Karpas-422 (cell line): ENCODE measurements around the gene L3MBTL4. TPM values are rescaled to one million over a fixed set of nuclear protein-coding genes. Genes with fewer than 3 reads are reported as not detected.
"Not testable (repeated sequence)": the region's sequence is repeated elsewhere in the genome, so short reads cannot be mapped to it uniquely, and the experiment has no call there.

ENCODE experiments used
- DNase-seq: peaks from one replicate; pipeline ENCODE4 v3.0.0-alpha.2; 2015
- H2AFZ ChIP-seq: fragments of 200-600 bp; sonication (generic); 2 replicates; pipeline ENCODE4 v1.6.1; 2014; ENCODE audit warnings: antibody characterized with exemption, low read length, mixed read lengths
- H3K27ac ChIP-seq: fragments of 200-600 bp; sonication (generic); 2 replicates; pipeline ENCODE4 v1.5.1; 2014; ENCODE audit warnings: mild to moderate bottlenecking, low read length, moderate library complexity
- H3K27me3 ChIP-seq: fragments of 200-600 bp; sonication (generic); 2 replicates; pipeline ENCODE4 v1.6.1; 2014; ENCODE audit warnings: low read length, mixed read lengths
- H3K36me3 ChIP-seq: fragments of 200-600 bp; sonication (generic); 2 replicates; pipeline ENCODE4 v1.6.1; 2014; ENCODE audit warnings: low read length, mixed read lengths; ENCODE audit not compliant: insufficient read depth
- H3K4me1 ChIP-seq: fragments of 200-600 bp; sonication (generic); 2 replicates; pipeline ENCODE4 v1.6.1; 2014; ENCODE audit warnings: mild to moderate bottlenecking, low read length, mixed read lengths
- H3K4me2 ChIP-seq: fragments of 200-600 bp; sonication (generic); 2 replicates; pipeline ENCODE4 v1.6.1; 2014; ENCODE audit warnings: low read length, low read depth, mild to moderate bottlenecking; ENCODE audit not compliant: poor library complexity, severe bottlenecking
- H3K4me3 ChIP-seq: fragments of 200-600 bp; sonication (generic); 2 replicates; pipeline ENCODE4 v1.5.1; 2014; ENCODE audit warnings: mild to moderate bottlenecking, antibody characterized with exemption, low read length, mixed read lengths
- H3K79me2 ChIP-seq: fragments of 200-600 bp; sonication (generic); 2 replicates; pipeline ENCODE4 v1.6.1; 2014; ENCODE audit warnings: mild to moderate bottlenecking, low read length, mixed read lengths
- H3K9ac ChIP-seq: fragments of 200-600 bp; sonication (generic); 2 replicates; pipeline ENCODE4 v1.6.0; 2014; ENCODE audit warnings: low read length
- H3K9me2 ChIP-seq: fragments of 200-600 bp; sonication (generic), shearing (Covaris generic); replicated peaks from 2 replicates; pipeline ENCODE4 v1.6.0; 2014; ENCODE audit warnings: mild to moderate bottlenecking, low read length, moderate library complexity; ENCODE audit not compliant: insufficient read depth
- H3K9me3 ChIP-seq: fragments of 300-700, 200-600 bp; sonication (generic); 2 replicates; pipeline ENCODE4 v1.6.1; 2014; ENCODE audit warnings: low read length, mixed read lengths
- H4K20me1 ChIP-seq: fragments of 200-600 bp; sonication (generic); 2 replicates; pipeline ENCODE4 v1.6.1; 2014; ENCODE audit warnings: mild to moderate bottlenecking, antibody characterized with exemption, low read length, low read depth; ENCODE audit not compliant: insufficient read depth
- total RNA-seq: library from RNA; depleted of rRNA; stranded (reverse); fragments of >200 nt; shearing (Covaris generic); gene quantifications from 2 replicates; pipeline ENCODE4 v1.2.3, GENCODE V29; 2014; ENCODE audit warnings: low replicate concordance

The L3MBTL4 gene
- total RNA-seq, 1 experiment from 2014 or later, result 15.2 TPM

GRCh38 chr18:6259324-6259723, 155.4 kb downstream of the L3MBTL4 start:
- not testable (repeated sequence) for H3K27me3 ChIP-seq, DNase-seq, H3K27ac ChIP-seq, H3K4me2 ChIP-seq, H2AFZ ChIP-seq, H4K20me1 ChIP-seq, H3K4me3 ChIP-seq, H3K9me3 ChIP-seq, H3K36me3 ChIP-seq, H3K9me2 ChIP-seq, H3K79me2 ChIP-seq, H3K4me1 ChIP-seq, H3K9ac ChIP-seq

- H3K9ac ChIP-seq, result no peak overlapping the region
- no peak overlapping the region for H3K4me3 ChIP-seq
- H4K20me1 ChIP-seq, result no peaks in the 10 kb centered on the region
- H3K4me1 ChIP-seq, result no peaks in the 10 kb centered on the region
- H3K9me2 ChIP-seq, result no peaks in the 10 kb centered on the region
- no peaks in the 10 kb centered on the region for H3K9me3 ChIP-seq
- H3K4me2 ChIP-seq, result no peak overlapping the region
- no peaks in the 10 kb centered on the region for H3K36me3 ChIP-seq
- H2AFZ ChIP-seq, result no peak overlapping the region
- H3K79me2 ChIP-seq, result no peaks in the 10 kb centered on the region
- no peaks in the 10 kb centered on the region for H3K27me3 ChIP-seq
- H3K27ac ChIP-seq, result no peak overlapping the region
- no peak for DNase-seq
Observed at GRCh38 chr18:6257950-6258349, 156.8 kb downstream of the L3MBTL4 start.

- H3K4me1 ChIP-seq, result no peaks in the 10 kb centered on the region
- no peaks in the 10 kb centered on the region for H3K79me2 ChIP-seq
- no peaks in the 10 kb centered on the region for H3K27me3 ChIP-seq
- H3K4me2 ChIP-seq, result no peak overlapping the region
- no peak overlapping the region for H3K9ac ChIP-seq
- H3K36me3 ChIP-seq, result no peaks in the 10 kb centered on the region
- no peaks in the 10 kb centered on the region for H3K9me3 ChIP-seq
- no peak overlapping the region for H2AFZ ChIP-seq
- H3K9me2 ChIP-seq, result no peaks in the 10 kb centered on the region
- H3K4me3 ChIP-seq, result no peak overlapping the region
- DNase-seq, result no peak
- H4K20me1 ChIP-seq, result no peaks in the 10 kb centered on the region
- H3K27ac ChIP-seq, result no peak overlapping the region
Observed at GRCh38 chr18:6256521-6256920, 158.2 kb downstream of the L3MBTL4 start.

- no peak overlapping the region for H3K4me2 ChIP-seq
- no peak overlapping the region for H2AFZ ChIP-seq
- no peaks in the 10 kb centered on the region for H3K79me2 ChIP-seq
- H3K9me3 ChIP-seq, result no peaks in the 10 kb centered on the region
- no peaks in the 10 kb centered on the region for H3K4me1 ChIP-seq
- H3K36me3 ChIP-seq, result no peaks in the 10 kb centered on the region
- no peaks in the 10 kb centered on the region for H3K9me2 ChIP-seq
- no peak overlapping the region for H3K9ac ChIP-seq
- no peaks in the 10 kb centered on the region for H3K27me3 ChIP-seq
- no peak overlapping the region for H3K4me3 ChIP-seq
- no peak for DNase-seq
- no peaks in the 10 kb centered on the region for H4K20me1 ChIP-seq
- no peak overlapping the region for H3K27ac ChIP-seq
Observed at GRCh38 chr18:6255886-6256285, 158.8 kb downstream of the L3MBTL4 start.

GRCh38 chr18:6255116-6255705, 159.5 kb downstream of the L3MBTL4 start:
- no peaks in the 10 kb centered on the region for H3K9me2 ChIP-seq
- no peak overlapping the region for H3K4me3 ChIP-seq
- H3K27me3 ChIP-seq, result no peaks in the 10 kb centered on the region
- no peaks in the 10 kb centered on the region for H3K4me1 ChIP-seq
- H3K9me3 ChIP-seq, result no peaks in the 10 kb centered on the region
- H3K27ac ChIP-seq, result no peak overlapping the region
- no peak for DNase-seq
- H3K4me2 ChIP-seq, result no peak overlapping the region
- no peaks in the 10 kb centered on the region for H3K36me3 ChIP-seq
- no peak overlapping the region for H2AFZ ChIP-seq
- H3K9ac ChIP-seq, result no peak overlapping the region
- no peaks in the 10 kb centered on the region for H4K20me1 ChIP-seq
- no peaks in the 10 kb centered on the region for H3K79me2 ChIP-seq

- H3K4me1 ChIP-seq, result no peaks in the 10 kb centered on the region
- H3K27me3 ChIP-seq, result no peaks in the 10 kb centered on the region
- H3K9ac ChIP-seq, result no peak overlapping the region
- no peak for DNase-seq
- no peaks in the 10 kb centered on the region for H3K36me3 ChIP-seq
- H2AFZ ChIP-seq, result no peak overlapping the region
- no peaks in the 10 kb centered on the region for H4K20me1 ChIP-seq
- no peaks in the 10 kb centered on the region for H3K9me3 ChIP-seq
- H3K9me2 ChIP-seq, result no peaks in the 10 kb centered on the region
- no peak overlapping the region for H3K4me2 ChIP-seq
- no peak overlapping the region for H3K4me3 ChIP-seq
- no peak overlapping the region for H3K27ac ChIP-seq
- no peaks in the 10 kb centered on the region for H3K79me2 ChIP-seq
Observed at GRCh38 chr18:6254456-6254855, 160.3 kb downstream of the L3MBTL4 start.

GRCh38 chr18:6251084-6251483, 163.6 kb downstream of the L3MBTL4 start:
- no peak overlapping the region for H3K4me2 ChIP-seq
- DNase-seq, result no peak
- no peaks in the 10 kb centered on the region for H4K20me1 ChIP-seq
- no peaks in the 10 kb centered on the region for H3K9me3 ChIP-seq
- H3K9me2 ChIP-seq, result no peaks in the 10 kb centered on the region
- no peaks in the 10 kb centered on the region for H3K4me1 ChIP-seq
- H3K27ac ChIP-seq, result no peak overlapping the region
- H3K9ac ChIP-seq, result no peak overlapping the region
- no peaks in the 10 kb centered on the region for H3K79me2 ChIP-seq
- no peak overlapping the region for H2AFZ ChIP-seq
- H3K4me3 ChIP-seq, result no peak overlapping the region
- no peaks in the 10 kb centered on the region for H3K27me3 ChIP-seq
- no peaks in the 10 kb centered on the region for H3K36me3 ChIP-seq

- Histone ChIP-seq H3K4me3 (no peak overlapping the region), H3K9me3 (no peaks in the 10 kb centered on the region), H4K20me1 (no peaks in the 10 kb centered on the region), H3K27me3 (no peaks in the 10 kb centered on the region), H3K9ac (no peak overlapping the region), H3K36me3 (no peaks in the 10 kb centered on the region), H3K27ac (no peak overlapping the region), H2AFZ (no peak overlapping the region), H3K4me2 (no peak overlapping the region), H3K9me2 (no peaks in the 10 kb centered on the region), H3K79me2 (no peaks in the 10 kb centered on the region), H3K4me1 (no peaks in the 10 kb centered on the region)
- no peak for DNase-seq
Observed at GRCh38 chr18:6249788-6250187, 164.9 kb downstream of the L3MBTL4 start.

- Histone ChIP-seq H3K4me1 (no peaks in the 10 kb centered on the region), H3K4me2 (no peak overlapping the region)
- no peak for DNase-seq
Observed at GRCh38 chr18:6249170-6249569, 165.5 kb downstream of the L3MBTL4 start.

More at GRCh38 chr18:6249170-6249569, 165.5 kb downstream of the L3MBTL4 start:
- H3K79me2 ChIP-seq, result no peaks in the 10 kb centered on the region
- H4K20me1 ChIP-seq, result no peaks in the 10 kb centered on the region
- no peaks in the 10 kb centered on the region for H3K27me3 ChIP-seq
- no peaks in the 10 kb centered on the region for H3K9me2 ChIP-seq
- no peaks in the 10 kb centered on the region for H3K36me3 ChIP-seq
- H2AFZ ChIP-seq, result no peak overlapping the region
- no peak overlapping the region for H3K9ac ChIP-seq
- no peaks in the 10 kb centered on the region for H3K9me3 ChIP-seq
- no peak overlapping the region for H3K27ac ChIP-seq
- no peak overlapping the region for H3K4me3 ChIP-seq
